KG1 (cell line): Measurements from ENCODE around the gene ZC2HC1B.
"Not testable (repeated sequence)": the region's sequence is repeated elsewhere in the genome, so short reads cannot be mapped to it uniquely, and the experiment has no call there.

Experiments used
- DNase-seq: peaks from one replicate; lab custom pipeline; 2025; lab: John Stamatoyannopoulos, UW

ZC2HC1B gene, protein sequence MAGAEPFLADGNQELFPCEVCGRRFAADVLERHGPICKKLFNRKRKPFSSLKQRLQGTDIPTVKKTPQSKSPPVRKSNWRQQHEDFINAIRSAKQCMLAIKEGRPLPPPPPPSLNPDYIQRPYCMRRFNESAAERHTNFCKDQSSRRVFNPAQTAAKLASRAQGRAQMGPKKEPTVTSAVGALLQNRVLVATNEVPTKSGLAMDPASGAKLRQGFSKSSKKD

DNA sequence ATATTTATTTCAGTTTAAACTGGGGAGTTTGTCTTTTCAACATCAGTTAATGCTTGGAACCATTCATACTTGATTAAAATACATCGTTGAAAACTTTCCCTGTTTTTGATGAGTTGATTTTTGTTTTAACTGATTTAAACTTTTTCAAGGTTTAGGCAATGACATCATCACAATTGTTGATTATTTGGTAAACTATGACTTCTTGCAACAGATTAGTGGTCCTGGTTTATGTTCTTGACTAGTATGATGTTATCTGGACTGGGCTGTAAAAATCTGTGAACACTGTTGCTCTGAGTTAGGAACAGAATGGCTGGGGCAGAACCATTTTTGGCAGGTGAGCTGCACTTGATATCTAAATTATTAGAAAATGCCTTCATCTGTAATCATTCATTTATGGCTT, at the start of gene ZC2HC1B:
TSS of gene ZC2HC1B (plus strand) at position 241 of the 400 bp plus-strand sequence. CDS start at position 307, 66 bp downstream.
- no peak for DNase-seq

DNA sequence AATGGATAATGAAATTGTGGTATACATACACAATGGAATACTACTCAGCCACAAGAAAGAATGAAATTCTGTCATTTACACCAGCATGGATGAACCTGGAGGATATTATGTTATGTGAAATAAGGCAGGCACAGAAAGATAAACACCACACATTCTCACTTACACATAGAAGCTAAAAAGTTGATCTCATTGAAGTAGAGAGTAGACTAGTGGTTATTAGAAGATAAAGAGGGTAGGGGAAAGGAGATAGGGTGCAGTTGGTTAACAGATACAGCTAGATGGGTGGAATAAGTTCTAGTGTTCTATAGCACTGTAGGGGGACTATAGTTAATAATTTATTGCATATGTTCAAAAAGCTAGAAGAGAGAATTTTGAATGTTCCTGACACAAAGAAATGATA, 46.7 kb upstream of the ZC2HC1B start:
- DNase-seq: no peak

DNA sequence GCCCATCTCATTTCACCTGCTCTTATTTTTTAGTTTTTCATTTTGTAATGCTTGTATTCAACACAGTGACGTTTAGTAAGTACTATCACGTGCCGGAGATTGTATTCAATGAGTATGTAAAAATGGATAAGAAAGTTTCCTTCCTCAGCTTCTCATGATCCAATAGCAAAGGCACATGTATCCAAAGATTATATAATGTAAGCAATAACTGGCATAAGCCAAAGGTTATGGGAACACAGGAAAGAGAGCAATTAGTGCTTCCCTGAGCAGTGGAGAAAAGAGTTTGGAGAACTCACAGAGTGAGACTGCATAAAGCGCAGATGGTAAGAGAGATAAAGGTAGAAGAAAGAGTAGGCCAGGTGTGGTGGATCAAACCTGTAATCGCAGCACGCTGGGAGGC, 42.9 kb upstream of the ZC2HC1B start:
- no peak for DNase-seq

GRCh38 chr6:143822584-143823024, 41.7 kb upstream of the ZC2HC1B start:
- DNase-seq: no peak

- no peak for DNase-seq
These were observed 40.7 kb upstream of the ZC2HC1B start for GRCh38 chr6:143823548-143823947.

GRCh38 chr6:143828572-143828971, 35.7 kb upstream of the ZC2HC1B start:
- no peak for DNase-seq

GRCh38 chr6:143836150-143836549, 28.1 kb upstream of the ZC2HC1B start:
- no peak for DNase-seq

GRCh38 chr6:143838395-143838794, 25.9 kb upstream of the ZC2HC1B start:
- no peak for DNase-seq

- no peak for DNase-seq
These were observed 25.1 kb upstream of the ZC2HC1B start for GRCh38 chr6:143839196-143839595.

DNA sequence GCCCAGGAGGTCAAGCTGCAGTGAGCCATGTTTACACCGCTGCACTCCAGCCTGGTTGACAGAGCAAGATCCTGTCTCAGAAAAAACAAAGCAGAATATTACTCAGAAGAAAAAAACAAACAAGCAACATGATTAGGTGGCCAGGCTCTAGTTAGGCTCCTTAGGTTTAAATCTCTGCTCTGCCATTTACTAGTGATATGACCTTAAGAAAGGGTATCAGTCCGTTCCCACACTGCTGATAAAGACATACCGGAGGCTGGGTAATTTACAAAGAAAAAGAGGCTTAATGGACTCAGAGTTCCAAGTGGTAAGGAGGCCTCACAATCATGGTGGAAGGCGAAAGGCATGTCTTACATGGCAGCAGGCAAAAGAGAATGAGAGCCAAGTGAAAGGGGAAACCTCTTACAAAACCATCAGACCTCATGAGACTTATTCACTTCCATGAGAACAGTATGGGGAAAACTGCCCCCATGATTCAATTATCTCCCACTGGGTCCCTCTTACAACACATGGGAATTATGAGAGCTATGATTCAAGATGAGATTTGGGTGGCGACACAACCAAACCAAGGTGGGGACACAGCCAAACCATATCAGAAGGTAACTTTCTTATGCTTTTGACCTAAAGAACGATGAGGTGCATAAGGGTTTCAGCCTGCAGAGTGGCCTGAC, 23.5 kb upstream of the ZC2HC1B start:
- DNase-seq: no peak

- DNase-seq: no peak
These were observed 21.8 kb upstream of the ZC2HC1B start for GRCh38 chr6:143842461-143842901.

- peak; percentile 93 for DNase-seq
These were observed 21.2 kb upstream of the ZC2HC1B start, which contains the start of gene LTV1 for GRCh38 chr6:143842902-143843676. LTV1 (plus strand) TSS chr6:143843338; CDS start chr6:143843478, 140 bp downstream.

- DNase-seq: no peak
These were observed 20.6 kb upstream of the ZC2HC1B start for GRCh38 chr6:143843677-143843999.

DNA sequence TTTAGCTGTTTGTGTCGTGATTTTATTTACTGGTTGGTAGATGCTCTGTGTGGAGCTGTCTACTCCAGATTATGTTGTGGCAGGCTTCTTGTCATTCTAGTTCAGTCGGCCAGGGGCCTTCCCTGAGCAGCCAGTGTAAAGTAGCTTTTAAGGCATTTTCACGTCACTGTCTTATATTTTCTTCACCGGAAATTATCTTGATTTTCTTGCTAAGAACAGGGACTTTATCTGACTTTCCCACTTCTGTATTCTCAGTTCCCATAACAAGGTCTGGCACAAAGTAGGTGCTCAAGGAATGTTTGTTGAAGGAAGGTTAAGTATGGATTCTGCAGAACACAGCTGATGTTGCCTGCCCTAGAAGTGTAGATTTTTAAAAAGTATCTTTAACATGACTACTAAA, 20.3 kb upstream of the ZC2HC1B start:
- no peak for DNase-seq

- no peak for DNase-seq
These were observed 19.2 kb upstream of the ZC2HC1B start for GRCh38 chr6:143845033-143845432.

- not testable (repeated sequence) for DNase-seq
These were observed 12.6 kb upstream of the ZC2HC1B start for GRCh38 chr6:143851706-143852105.

- DNase-seq: not testable (repeated sequence)
These were observed 9.2 kb upstream of the ZC2HC1B start for GRCh38 chr6:143855057-143855456.

GRCh38 chr6:143856762-143857161, 7.5 kb upstream of the ZC2HC1B start:
- not testable (repeated sequence) for DNase-seq

GRCh38 chr6:143857651-143858050, 6.6 kb upstream of the ZC2HC1B start:
- DNase-seq: no peak

- no peak for DNase-seq
These were observed 4.2 kb upstream of the ZC2HC1B start for GRCh38 chr6:143859891-143860660.

GRCh38 chr6:143863771-143864170, 503 bp upstream of the ZC2HC1B start:
- DNase-seq: no peak

DNA sequence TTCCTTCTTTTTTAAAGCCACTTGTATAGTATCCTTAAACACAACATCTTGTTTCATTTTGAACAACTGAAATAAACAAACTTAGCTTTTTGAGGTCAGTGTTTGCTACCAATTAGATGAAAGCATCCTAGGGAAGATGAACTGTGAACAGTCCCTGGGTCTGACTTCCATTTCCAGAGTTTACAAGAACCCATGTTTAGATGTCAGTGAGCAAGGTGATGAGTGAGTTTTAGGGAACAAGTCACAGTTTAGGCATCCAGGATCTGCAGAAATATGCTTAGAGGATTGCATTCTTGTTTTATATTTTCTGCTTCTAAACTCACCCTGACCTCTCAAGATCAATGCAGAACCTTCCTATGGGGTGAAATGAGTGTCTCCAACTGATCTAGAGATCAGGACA, 3.0 kb downstream of the ZC2HC1B start:
- DNase-seq: no peak
